Small intestine (tissue), 7 donors: ENCODE results near the gene ZNF593OS. TPM values are rescaled to one million over a fixed set of nuclear protein-coding genes. Genes with fewer than 3 reads are reported as not detected.

Source experiments
- DNase-seq, 2 donors: peaks; one replicate each; pipeline versions ENCODE4 v3.0.0 to v3.0.0-alpha.2; 2013
- FAIRE-seq: peaks from 2 replicates; lab custom pipeline; 2012; peaks lifted over from hg19 to GRCh38; lab: Jason Lieb, UNC
- H3K27ac ChIP-seq, 3 donors: one replicate each; pipeline ENCODE4 v1.5.1; 2013; ENCODE audit warnings: low read length in 2 of 3, mild to moderate bottlenecking in 2 of 3, control low read depth in 1 of 3, inconsistent platforms in 1 of 3, low read depth in 1 of 3, moderate library complexity in 1 of 3
- H3K27me3 ChIP-seq, 3 donors: one replicate each; pipeline ENCODE4 v1.6.1; 2013; ENCODE audit warnings: low read length in 3 of 3, inconsistent platforms in 1 of 3; ENCODE audit not compliant: control insufficient read depth in 3 of 3, insufficient read depth in 3 of 3
- H3K36me3 ChIP-seq, 3 donors: one replicate each; pipeline ENCODE4 v1.6.1; 2013; ENCODE audit warnings: low read length in 3 of 3, inconsistent platforms in 1 of 3, low read depth in 1 of 3, mild to moderate bottlenecking in 1 of 3, moderate library complexity in 1 of 3; ENCODE audit not compliant: control insufficient read depth in 3 of 3, insufficient read depth in 2 of 3
- H3K4me1 ChIP-seq, 3 donors: one replicate each; pipeline ENCODE4 v1.6.1; 2013; ENCODE audit warnings: low read length in 2 of 3, inconsistent platforms in 1 of 3, low read depth in 1 of 3, mild to moderate bottlenecking in 1 of 3, moderate library complexity in 1 of 3; ENCODE audit not compliant: control insufficient read depth in 3 of 3, insufficient read depth in 2 of 3
- H3K4me3 ChIP-seq, 3 donors: one replicate each; pipeline ENCODE4 v1.5.1; 2013; ENCODE audit warnings: low read length in 3 of 3, control low read depth in 1 of 3, inconsistent platforms in 1 of 3, low read depth in 1 of 3, mild to moderate bottlenecking in 1 of 3, moderate library complexity in 1 of 3
- H3K9me3 ChIP-seq, 2 donors: one replicate each; pipeline ENCODE4 v1.6.1; 2013; ENCODE audit warnings: low read depth in 1 of 2, low read length in 1 of 2; ENCODE audit not compliant: control insufficient read depth in 2 of 2, insufficient read depth in 1 of 2
- WGBS, 3 donors: extraction: QIAGEN DNeasy Blood & Tissue Kit; methylation state at CpG; one replicate each; pipeline ENCODE4 v1.1.7; 2013; 5-methylcytosine and 5-hydroxymethylcytosine counted together
- polyA plus RNA-seq, 4 donors: library from polyadenylated mRNA; stranded (reverse) in 3 of 4; unstranded in 1 of 4; fragments of 200-250 nt in 3 of 4; fragments of 120-200 nt in 1 of 4; gene quantifications; one replicate each; pipeline versions ENCODE4 v1.2.1 to v1.2.3, GENCODE V29; 2013
- donor health status: healthy with polysubstance abuse.
- donor health status: control.
- donor health status: control.
- donor health status: Bipolar disorder and iron deficiency.
- donor health status: healthy.

Gene ZNF593OS
- polyA plus RNA-seq, 4 donors = 0.16 to 0.50 TPM; not detected in 2

DNA sequence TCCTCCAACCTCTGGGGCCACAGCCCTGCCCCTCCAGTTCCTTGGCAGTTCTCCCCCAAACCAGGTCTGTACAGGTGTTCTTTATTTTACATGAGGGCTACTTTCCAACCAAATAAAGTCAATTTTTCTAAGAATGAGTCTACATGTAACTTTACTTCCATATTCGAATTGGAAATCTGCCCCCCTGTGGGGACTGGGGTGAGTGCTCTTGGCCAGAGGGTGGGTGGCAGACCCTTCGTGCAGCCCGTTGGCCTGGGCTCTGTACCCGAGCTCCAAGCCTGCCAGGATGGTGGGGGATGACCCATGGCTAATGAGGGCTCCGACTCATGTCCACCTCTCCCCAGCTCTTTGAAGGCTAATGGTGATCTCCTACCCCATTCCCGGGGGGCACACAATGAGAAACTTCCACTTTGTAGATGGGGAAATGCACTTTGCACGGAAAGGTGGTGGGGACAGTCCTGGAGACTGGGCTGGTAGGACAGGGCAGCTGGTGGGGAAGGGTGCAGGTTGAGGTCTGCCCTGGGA, 18.2 kb upstream of the ZNF593OS start:
- DNase-seq (no peak), FAIRE-seq (no peak)
- Histone ChIP-seq H3K4me1 (no peaks in the 10 kb centered on the region), H3K27me3 (no peaks in the 10 kb centered on the region), H3K4me3 (no peak overlapping the region), H3K36me3 (peaks cover 2 to 52% (median 10%) of the 10 kb centered on the region in 3 donors), H3K27ac (no peak overlapping the region), H3K9me3 (no peaks in the 10 kb centered on the region)
- 79 to 84% (median 83%) methylated on average over 7 of the region's 7 CpGs for WGBS, 3 donors

GRCh38 chr1:26189331-26189730, 17.7 kb upstream of the ZNF593OS start:
- FAIRE-seq (no peak), DNase-seq (no peak)
- Histone ChIP-seq H3K4me3 (no peak overlapping the region), H3K27me3 (no peaks in the 10 kb centered on the region), H3K9me3 (no peaks in the 10 kb centered on the region), H3K4me1 (no peaks in the 10 kb centered on the region), H3K36me3 (peaks cover 2 to 56% (median 14%) of the 10 kb centered on the region in 3 donors), H3K27ac (no peak overlapping the region)
- WGBS, 3 donors = 73 to 78% (median 78%) methylated on average over 6 of the region's 6 CpGs

GRCh38 chr1:26188477-26188876, 16.8 kb upstream of the ZNF593OS start:
- Histone ChIP-seq H3K4me3 (no peak overlapping the region), H3K9me3 (no peaks in the 10 kb centered on the region), H3K27ac (no peak overlapping the region), H3K4me1 (no peaks in the 10 kb centered on the region), H3K27me3 (no peaks in the 10 kb centered on the region), H3K36me3 (peaks cover 2 to 62% (median 14%) of the 10 kb centered on the region in 3 donors)
- no peak for FAIRE-seq
- 92 to 94% (median 93%) methylated on average over 8 of the region's 8 CpGs for WGBS, 3 donors
- no peak for DNase-seq

GRCh38 chr1:26187882-26188281, 16.2 kb upstream of the ZNF593OS start:
- Histone ChIP-seq H3K4me1 (no peaks in the 10 kb centered on the region), H3K27me3 (no peaks in the 10 kb centered on the region), H3K9me3 (no peaks in the 10 kb centered on the region), H3K36me3 (peaks cover 2 to 68% (median 14%) of the 10 kb centered on the region in 3 donors), H3K4me3 (no peak overlapping the region), H3K27ac (no peak overlapping the region)
- DNase-seq (no peak), FAIRE-seq (no peak)
- 98% methylated on average over 6 of the region's 6 CpGs for WGBS, 3 donors

- Histone ChIP-seq H3K9me3 (no peaks in the 10 kb centered on the region), H3K27me3 (no peaks in the 10 kb centered on the region), H3K4me3 (no peak overlapping the region), H3K4me1 (no peaks in the 10 kb centered on the region), H3K27ac (no peak overlapping the region), H3K36me3 (peaks cover 2 to 93% (median 16%) of the 10 kb centered on the region in 3 donors)
- FAIRE-seq (no peak), DNase-seq (no peak)
- WGBS, 3 donors = 95 to 97% (median 97%) methylated on average over 21 of the region's 21 CpGs
Measured at GRCh38 chr1:26184883-26185282, 13.3 kb upstream of the ZNF593OS start.

GRCh38 chr1:26184086-26184485, 12.5 kb upstream of the ZNF593OS start:
- Histone ChIP-seq H3K9me3 (no peaks in the 10 kb centered on the region), H3K27ac (no peak overlapping the region), H3K4me3 (no peak overlapping the region), H3K4me1 (peaks cover 0 to 1% (median 0%) of the 10 kb centered on the region in 3 donors), H3K27me3 (no peaks in the 10 kb centered on the region), H3K36me3 (peaks cover 2 to 88% (median 16%) of the 10 kb centered on the region in 3 donors)
- 89 to 92% (median 89%) methylated on average over 6 to 7 of the region's 7 CpGs for WGBS, 3 donors
- DNase-seq (no peak), FAIRE-seq (no peak)

GRCh38 chr1:26182383-26182696, 10.7 kb upstream of the ZNF593OS start:
- H3K9me3 ChIP-seq = no peaks in the 10 kb centered on the region
- peaks cover 0 to 71% (median 14%) of the 10 kb centered on the region in 3 donors for H3K36me3 ChIP-seq
- FAIRE-seq (no peak), DNase-seq (no peak)
- no peak overlapping the region for H3K4me3 ChIP-seq
- no peak overlapping the region for H3K27ac ChIP-seq
- no peaks in the 10 kb centered on the region for H3K27me3 ChIP-seq
- peaks cover 0 to 9% (median 0%) of the 10 kb centered on the region in 3 donors for H3K4me1 ChIP-seq
- WGBS, 3 donors = 77 to 90% (median 84%) methylated on average over 2 to 7 of the region's 7 CpGs

DNA sequence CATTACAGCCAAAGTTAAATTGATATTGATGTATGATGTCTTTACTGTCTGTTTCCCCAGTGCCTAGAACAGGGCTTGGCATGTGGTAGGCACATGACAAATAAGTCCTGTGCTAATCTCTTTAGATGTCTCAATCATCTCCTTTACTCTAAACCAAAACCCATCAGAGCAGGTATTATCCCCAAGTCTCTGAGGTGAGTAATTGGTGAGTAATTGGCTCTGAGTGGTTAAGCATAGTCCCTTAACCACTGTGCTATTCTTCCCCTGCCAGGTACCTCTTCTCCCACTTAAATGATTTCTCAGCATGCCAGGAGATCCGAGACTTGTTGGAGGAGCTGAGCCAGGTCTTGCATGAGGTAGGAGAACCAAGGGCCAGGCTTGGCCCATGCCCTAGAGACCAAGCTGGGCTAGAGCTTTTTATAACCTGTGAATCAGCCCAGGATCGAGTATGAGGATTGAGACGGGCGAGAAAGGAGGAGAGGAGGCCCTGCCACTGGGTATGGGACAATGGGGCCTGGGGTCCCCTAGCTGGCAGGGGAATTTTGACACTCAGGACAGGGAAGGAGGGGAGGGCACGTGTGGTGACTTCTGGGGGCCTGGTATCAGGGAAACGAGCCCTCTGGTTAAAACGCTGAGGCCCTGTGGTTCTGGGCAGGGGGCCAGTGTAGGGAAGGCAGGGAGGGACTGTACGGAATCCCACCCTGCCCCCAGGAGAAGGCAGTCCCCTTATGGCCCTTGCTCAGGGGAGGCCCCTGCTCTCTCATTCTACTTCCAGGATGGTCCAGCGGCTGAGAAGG, 10.2 kb upstream of the ZNF593OS start:
- DNase-seq (no peak), FAIRE-seq (no peak)
- no peak overlapping the region for H3K4me3 ChIP-seq

More for the DNA sequence above, 10.2 kb upstream of the ZNF593OS start:
- Histone ChIP-seq H3K4me1 (peaks cover 0 to 13% (median 0%) of the 10 kb centered on the region in 3 donors), H3K27me3 (no peaks in the 10 kb centered on the region), H3K9me3 (no peaks in the 10 kb centered on the region), H3K27ac (no peak overlapping the region), H3K36me3 (peaks cover 0 to 65% (median 12%) of the 10 kb centered on the region in 3 donors)
- 73 to 88% (median 77%) methylated on average over 9 of the region's 9 CpGs for WGBS, 3 donors
